Kidney glomerular epithelial cell (primary cell): Measurements from ENCODE around the gene ACBD5.
"Not testable (repeated sequence)": the region's sequence is repeated elsewhere in the genome, so short reads cannot be mapped to it uniquely, and the experiment has no call there.

ENCODE experiments used
- DNase-seq: peaks from one replicate; lab custom pipeline; 2025; lab: John Stamatoyannopoulos, UW

The ACBD5 gene

DNA sequence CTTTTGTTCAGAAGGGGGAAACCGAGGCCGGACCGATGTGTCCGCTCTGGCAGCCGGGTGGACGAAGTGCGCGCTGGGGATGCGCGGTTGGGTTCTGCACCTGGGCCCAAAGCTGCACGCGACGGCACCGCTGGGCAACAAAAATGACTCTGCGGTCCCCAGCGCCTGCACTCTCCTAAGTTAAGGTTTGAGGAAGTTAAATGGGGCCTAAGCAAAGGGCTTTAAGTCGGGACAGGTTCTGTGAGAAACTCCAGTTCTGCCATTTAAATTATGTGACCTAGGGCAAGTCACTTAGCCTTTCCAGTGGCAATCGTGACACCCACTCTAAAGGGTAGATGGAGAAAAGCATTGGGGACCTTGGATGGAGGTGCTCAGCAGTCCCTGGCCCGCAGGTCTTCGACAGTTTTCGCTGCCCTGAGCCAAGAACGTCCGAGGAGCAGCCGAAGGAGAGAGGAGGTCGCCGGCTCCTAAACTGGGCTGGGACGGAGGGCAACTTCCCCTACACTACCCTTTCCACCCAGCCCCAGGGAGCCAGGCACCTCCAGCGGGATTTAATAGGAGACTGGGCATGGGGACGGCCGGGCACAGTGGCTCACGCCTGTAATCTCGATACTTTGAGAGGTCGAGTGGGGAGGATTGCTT, 534 bp upstream of the ACBD5 start:
- no peak for DNase-seq

DNA sequence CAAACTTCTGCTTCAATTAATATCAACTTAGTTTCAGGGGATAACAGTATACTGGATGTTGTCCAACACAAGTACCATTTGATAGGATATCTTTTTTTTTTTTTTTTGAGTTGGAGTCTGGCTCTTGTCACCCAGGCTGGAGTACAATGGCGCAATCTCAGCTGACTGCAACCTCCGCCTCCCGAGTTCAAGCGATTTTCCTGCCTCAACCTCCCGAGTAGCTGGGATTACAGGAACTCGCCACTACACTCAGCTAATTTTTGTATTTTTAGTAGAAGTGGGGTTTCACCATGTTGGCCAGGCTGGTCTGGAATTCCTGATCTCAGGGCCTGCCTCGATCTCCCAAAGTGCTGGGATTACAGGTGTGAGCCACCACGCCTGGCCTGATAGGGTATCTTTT, 3.1 kb downstream of the ACBD5 start:
- DNase-seq = not testable (repeated sequence)

DNA sequence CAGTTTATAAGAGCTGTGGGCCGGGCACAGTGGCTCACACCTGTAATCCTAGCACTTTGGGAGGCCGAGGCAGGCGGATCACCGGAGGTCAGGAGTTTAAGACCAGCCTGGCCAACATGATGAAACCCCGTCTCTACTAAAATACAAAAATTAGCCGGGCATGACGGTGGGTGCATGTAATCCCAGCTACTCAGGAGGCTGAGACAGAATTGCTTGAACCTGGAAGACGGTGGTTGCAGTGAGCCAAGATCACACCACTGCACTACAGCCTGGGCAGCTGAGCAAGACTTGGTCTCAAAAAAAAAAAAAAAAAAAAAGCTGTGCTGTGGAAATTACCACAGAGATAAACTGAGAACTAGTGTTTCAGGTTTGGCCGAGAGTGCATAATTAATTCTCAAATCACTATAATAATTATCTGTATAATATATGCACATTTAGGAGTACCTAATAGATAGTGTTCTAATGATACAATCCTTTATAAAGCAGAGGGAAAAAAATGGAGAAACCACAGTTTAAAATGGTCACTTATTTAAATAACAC, 3.9 kb downstream of the ACBD5 start:
- DNase-seq = not testable (repeated sequence)

DNA sequence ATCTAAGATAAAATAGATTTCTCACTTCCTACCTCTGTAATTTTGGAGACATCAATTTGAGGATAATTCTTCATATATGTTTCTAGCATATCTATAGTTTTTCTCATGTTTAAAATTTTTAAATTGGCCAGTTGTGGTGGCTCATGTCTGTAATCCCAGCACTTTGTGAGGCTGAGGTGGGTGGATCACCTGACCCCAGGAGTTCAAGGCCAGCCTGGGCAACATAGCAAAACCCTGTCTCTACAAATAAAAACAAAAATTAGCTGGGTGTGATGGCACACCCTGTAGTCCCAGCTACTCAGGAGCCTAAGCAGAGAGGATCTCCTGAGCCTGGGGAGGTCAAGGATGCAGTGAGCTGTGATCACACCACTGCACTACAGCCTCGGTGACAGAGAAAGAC, 4.9 kb downstream of the ACBD5 start:
- no peak for DNase-seq

DNA sequence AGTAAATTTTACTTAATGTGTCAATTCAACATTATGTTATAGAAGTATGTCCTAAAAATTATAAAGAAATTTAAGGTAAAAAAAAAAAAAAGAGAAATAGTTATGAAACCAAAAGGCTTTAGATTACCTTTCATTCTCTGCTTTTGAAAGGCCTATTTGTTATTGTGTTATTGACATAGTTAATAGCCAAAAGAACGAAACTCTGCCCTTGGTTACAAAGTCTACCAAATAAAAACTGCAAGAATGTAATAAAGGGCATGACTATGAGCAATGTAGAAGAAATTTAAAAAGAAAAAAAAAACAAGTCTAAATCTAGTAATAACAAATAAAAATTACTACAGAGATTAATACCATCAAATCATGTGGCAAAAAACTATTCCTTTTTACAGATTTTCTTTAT, 10.6 kb downstream of the ACBD5 start:
- no peak for DNase-seq

DNA sequence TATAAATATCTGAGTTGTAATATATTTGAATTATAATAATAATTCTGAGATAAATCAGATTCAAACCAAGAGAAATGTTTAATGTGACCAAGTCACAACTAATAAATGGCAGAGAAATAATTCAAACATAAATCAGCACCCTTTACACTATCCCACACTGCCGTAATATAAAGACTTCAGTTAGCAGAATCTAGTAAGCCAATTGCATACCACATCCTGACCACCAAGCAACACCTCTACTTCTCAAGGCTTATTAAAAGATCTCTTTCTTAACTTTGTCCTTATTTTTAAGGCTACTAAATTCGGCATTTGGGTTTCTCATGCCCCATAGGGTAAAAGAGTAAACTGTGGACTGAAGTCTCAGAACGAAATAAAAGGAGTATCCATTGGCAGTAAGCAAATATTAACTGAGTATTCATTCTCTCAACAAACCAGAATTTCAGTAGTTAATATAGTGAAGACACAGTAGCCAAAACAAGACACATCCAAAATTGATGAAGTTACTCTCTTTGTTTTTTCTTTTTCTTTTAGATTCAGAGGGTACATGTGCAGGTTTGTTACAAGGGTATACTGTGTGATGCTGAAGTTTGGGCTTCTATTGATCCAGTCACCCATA, 14.8 kb downstream of the ACBD5 start:
- no peak for DNase-seq

DNA sequence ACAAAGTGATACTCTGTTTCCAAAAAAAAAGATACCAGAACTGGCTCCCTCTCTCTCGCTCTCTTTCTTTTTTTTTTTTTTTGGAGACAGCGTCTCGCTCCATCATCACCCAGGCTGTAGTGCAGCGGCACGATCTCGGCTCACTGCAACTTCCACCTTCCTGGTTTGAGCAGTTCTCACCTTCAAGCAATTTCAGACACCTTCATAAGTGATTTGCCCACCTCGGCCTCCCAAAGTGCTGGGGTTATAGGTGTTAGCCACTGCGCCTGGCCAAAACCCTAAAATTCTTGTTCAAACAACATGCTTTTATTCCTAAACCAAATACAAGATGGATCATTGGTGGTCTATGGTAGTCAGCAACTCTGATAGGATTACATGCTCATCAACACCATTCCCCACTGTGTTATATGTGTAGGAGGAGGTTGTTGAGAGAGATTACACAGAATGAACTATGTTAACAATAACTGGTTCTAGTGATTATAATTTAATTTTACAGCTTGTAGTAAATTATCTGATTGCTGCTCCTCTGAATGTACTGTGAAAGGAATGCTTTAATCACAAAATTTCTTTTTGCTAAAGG, 15.5 kb downstream of the ACBD5 start:
- DNase-seq = no peak

DNA sequence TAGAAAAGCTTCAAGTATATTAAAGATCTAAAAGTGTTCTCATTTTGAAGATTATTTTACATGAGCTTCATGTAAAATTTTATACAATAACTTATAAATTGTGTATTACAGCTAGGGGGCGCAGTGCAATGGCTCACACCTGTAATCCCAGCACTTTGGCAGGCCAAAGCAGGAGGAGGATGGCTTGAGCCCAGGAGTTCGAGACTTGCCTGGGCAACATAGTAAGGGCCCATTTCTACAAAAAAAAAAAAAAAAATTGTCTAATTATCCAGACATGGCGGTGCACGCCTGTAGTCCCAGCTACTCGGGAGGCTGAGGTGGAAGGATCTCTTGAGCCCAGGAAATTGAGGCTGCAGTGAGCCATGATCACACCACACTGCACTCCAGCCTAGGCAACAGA, 16.6 kb downstream of the ACBD5 start:
- peak; percentile 39 for DNase-seq

DNA sequence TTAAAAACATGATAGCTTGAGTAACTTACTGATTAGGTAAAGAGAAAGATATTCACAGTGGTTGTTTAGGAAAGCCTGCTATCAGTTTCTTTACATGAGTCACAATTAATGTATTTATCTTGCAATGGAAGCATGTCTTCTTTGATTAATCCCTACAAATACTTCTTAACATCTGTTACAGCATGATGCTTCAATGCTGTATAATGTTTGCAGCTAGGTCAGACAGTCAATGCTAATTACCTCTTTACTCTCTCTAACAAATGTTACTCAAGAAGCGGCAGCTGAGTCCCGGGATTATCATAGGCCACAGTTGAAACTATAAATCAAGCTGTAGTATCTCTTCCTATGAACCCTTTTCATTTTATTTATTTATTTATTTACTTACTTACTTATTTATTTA, 33.2 kb downstream of the ACBD5 start:
- no peak for DNase-seq

DNA sequence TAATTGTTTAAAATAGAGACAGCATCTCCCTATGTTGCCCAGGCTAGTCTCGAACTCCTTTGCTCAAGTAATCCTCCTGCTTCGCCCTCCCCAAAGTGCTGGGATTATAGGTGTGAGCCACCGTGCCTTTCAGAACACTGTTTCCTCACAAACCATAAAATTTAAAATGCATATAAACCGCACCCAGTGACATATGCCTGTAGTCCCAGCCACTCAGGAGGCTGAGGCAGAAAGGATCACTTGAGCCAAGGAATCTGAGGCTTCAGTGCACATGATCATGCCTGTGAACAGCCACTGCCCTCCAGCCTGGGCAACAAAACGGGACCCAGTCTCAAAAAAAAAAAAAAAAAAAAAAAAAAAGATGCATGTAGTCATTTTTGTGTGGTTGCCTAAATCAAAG, 36.8 kb downstream of the ACBD5 start:
- DNase-seq = no peak

DNA sequence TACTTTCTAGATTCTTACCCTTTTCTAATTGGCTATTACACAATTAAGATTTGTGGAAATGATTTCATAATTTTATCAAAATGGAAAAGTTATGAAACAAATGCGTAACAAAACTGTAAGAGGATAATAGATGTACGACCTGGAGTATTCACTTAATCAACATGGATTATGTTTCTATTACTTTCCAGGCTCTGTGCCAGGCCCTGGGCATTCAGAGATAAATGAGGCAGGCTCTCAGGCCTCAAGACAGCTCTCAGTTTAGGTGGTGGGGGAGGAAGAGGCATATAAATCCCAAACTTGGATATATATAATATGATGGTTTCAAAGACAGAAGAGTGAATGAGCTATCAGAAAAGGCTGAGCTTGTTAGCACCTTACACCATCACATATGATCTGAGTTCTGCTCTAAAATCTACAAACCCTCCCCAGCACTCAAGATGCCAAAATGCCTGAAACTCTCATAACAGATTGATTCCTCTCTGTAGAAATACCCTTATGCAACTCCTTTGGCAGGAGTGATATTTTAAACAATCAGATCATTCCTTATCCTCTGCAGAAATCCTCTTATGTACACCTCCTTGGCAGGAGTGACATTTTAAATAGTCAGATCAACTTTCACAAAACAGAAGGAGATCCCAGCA, 42.5 kb downstream of the ACBD5 start:
- DNase-seq = no peak

DNA sequence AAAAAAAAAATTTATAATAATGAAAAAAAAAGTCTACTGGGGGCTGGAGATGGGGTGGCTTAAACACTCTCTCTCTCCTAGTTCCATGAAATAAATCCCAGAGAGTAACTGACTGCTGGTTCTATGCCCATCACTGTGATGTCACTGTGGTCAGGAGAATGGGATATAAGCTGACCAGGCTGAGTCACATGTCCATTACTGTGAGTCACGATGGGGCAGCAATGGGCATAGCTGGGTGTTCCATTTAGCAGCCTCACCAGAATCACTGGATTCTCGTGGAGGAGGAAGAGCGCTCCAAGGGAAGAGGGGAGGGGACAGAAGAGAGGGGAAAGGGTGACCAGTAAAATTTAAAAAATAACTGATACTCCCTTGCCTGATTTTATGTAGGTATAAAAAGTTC, 48.3 kb downstream of the ACBD5 start:
- peak; percentile 88 for DNase-seq

DNA sequence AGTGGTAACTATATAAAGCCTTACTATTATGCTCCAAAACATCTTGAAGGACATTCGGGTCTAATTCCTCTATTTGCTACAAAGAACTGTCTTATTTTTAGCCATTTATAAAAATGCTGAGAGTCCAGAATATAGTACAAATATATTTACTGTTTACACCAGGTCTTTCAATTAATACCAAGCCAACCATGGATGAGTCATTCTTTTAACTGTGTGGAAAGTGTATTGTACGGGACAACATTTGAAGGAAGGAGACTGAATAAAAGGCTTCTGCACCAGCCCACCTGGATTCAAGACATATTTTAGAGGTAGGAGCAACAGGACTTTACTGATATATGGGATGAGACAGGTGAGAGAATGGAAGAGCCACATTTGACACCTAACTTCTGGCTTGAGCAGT, 50.1 kb downstream of the ACBD5 start:
- DNase-seq = no peak

DNA sequence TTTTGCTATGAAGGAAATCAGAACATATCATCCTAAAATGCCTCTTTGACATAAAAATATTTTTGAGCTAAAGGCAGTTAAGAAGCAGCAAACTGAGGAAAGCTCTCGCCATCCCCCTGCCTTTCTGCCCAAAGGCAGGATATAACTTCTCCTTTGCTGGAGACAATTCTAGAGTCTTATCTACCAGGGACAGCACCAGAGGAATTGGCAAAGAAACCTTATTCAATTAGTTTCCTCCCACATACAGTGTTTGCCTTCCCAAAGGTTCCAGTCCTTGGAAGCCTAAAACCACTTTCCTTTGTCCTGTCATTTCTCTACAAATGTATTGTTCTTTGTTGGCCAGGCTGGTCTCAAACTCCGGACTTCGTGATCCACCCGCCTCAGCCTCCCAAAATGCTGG, 51.7 kb downstream of the ACBD5 start:
- no peak for DNase-seq

DNA sequence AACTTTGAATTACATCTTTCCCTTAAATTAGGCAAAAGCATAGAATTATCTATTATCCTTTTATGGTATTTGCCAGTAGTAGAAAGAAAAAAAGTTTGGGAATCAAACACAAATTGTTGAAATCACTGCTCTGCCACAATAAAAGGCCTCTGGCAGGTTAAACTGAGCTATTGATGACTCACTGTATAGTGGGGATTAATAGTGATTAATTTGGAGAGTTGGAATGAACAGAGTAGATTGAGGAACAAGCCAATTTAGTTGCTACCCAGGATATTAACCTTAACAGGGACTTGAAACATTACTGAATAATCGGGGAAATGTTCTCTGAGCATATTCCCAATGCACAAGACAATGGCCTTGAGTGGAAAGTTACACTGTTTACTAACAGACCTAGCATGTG, 52.3 kb downstream of the ACBD5 start:
- no peak for DNase-seq

DNA sequence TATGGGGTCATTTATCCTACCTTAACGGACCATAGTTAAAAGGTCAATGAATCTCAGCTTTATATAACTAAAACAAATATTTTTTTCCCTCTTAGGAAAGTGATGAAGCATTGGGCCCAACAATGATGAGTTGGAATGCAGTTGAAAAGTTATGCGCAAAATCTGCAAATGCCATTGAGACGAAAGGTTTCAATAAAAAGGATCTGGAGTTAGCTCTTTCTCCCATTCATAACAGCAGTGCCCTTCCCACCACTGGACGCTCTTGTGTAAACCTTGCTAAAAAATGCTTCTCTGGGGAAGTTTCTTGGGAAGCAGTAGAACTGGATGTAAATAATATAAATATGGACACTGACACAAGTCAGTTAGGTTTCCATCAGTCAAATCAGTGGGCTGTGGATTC, 70.7 kb downstream of the ACBD5 start:
- DNase-seq = no peak

DNA sequence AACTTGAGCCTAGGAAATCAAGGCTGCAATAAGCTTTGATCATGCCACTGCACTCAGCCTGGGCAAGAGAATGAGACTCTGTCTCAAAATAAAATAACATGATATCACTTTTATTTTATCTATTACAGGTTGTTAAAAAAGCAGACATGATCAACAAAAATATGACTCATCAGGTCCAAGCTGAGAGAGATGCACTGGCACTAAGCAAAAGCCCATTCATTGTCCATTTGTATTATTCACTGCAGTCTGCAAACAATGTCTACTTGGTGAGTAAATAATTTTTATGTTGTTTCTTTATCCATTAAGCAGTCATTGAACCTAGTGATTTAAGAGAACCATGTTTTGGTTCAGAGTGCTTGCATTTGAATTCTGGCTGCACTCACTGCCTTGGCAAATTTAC, 82.2 kb downstream of the ACBD5 start:
- DNase-seq = peak; percentile 3

DNA sequence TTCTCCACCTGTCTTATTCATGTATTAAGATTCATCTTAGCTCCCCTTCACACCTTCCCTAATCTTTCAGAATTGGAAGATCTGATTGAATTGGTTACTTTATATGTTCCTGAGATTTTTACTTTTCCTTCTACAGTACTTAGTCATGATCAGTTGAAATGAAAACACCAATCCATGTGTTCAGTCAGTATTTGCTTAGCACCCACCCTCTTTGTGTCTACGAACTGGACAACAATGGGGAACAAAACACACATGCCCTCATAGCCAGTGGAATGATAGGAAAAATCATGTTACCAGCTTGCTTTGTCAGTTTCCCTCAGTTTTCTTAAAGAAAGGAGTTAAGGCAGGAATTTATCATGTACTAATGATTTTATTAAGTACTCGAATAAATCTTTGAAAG, 83.4 kb downstream of the ACBD5 start:
- DNase-seq = no peak

DNA sequence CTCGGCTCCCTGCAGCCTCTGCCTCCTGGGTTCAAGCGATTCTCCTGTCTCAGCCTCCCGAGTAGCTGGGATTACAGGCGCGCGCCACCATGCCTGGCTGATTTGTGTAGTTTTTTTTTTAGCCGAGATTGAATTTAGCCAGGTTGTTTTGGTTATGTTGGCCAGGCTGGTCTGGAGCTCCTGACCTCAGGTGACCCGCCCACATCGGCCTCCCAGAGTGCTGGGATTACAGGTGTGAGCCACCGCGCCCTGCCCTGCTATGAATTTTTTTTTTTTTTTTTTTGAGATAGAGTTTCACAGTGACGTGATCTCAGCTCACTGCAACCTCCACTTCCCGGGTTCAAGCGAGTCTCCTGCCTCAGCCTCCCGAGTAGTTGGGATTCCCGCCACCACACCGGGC, 84.0 kb downstream of the ACBD5 start:
- DNase-seq = not testable (repeated sequence)

DNA sequence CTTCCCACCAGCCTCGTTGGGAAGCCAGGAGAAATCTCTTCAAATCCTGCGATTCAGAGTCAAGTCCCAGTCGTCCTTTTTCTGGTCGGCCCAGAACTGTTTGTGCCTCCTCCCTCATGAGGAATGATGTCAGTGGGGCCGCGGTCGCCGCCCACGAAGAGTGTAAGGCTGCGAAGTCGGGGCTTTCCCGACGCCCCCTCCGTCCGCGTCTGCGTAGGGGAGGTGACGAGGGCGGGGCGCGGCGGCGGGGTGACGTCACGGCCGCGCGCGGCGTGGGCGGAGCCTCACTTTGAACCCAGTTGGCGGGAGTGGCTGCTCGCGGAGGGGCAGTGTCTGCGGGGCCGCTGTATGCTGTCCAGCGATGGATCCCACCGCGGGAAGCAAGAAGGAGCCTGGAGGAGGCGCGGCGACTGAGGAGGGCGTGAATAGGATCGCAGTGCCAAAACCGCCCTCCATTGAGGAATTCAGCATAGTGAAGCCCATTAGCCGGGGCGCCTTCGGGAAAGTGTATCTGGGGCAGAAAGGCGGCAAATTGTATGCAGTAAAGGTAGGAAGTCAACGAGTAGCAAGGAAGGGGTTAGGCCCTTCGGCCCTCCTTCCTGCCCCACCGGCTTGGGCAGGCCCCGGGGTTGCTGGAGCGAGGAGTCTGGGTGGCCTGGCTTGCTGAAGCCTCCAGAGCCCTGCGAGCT, 85.4 kb downstream of the ACBD5 start, which contains the start of gene MASTL:
MASTL (plus strand) TSS at position 287 of the 689 bp plus-strand sequence; CDS start at position 362, 75 bp downstream.
- DNase-seq = peak; percentile 84

DNA sequence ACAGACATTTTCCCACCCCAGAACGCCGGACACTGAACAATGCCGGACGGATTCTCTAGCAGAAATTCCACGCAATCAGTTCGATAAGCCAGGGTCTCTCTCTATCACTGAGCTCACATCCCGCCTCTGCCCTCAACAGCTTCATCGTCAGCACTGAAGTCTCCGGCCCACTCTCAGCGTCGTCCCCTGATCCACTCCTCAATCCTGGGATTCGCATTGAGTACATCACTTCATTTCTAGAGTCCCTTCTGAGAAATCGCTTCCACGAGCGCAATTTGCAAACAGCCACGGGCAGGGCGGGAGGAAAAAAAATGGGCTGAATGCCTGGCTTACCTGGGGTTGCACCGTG, 86.8 kb downstream of the ACBD5 start:
- peak; percentile 13 for DNase-seq

DNA sequence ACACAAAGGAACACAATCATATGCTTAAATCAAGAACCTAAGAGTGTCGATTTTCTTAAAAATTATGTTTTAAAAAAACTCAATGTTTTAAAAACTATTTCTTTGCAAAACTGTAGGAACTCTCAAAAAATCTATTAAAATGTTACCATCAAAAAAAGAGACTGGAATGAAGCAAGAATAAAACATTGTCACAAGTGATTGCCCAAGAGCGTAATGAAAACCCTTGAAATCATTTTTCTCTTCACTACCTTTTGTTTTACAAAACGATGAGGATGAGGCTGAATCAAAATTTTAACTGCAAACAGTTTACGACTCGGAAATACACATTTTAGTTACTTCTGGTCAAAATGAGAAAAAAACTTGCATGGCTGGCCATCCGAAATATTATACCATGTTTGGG, 87.3 kb downstream of the ACBD5 start:
- no peak for DNase-seq
